Measurements from ENCODE around the gene MRPS33.
A peak's percentile ranks its signal among the peaks of the same experiment; 100 is the strongest.
"Not testable (repeated sequence)": the region's sequence is repeated elsewhere in the genome, so short reads cannot be mapped to it uniquely, and the experiment has no call there.

Gene MRPS33
- total RNA-seq: 28.4 to 36.0 reads per million in 2 experiments

GRCh38 chr7:141014524-141015395, at the start of gene MRPS33:
Gene MRPS33 (minus strand): TSS chr7:141014952. CDS start chr7:141010633, 4,319 bp downstream.
- peak; percentile 93 for DNase-seq (ENCODE audit: low read depth)

GRCh38 chr7:141057788-141058187, 43.0 kb upstream of the MRPS33 start:
- DNase-seq (ENCODE audit: low read depth): no peak

- DNase-seq (ENCODE audit: low read depth): no peak
Measured at GRCh38 chr7:141055146-141055545, 40.4 kb upstream of the MRPS33 start.

- peak; percentile 38 for DNase-seq (ENCODE audit: low read depth)
Measured at GRCh38 chr7:141053626-141054025, 38.9 kb upstream of the MRPS33 start.

GRCh38 chr7:141045842-141046620, 31.3 kb upstream of the MRPS33 start:
- no peak for DNase-seq (ENCODE audit: low read depth)

GRCh38 chr7:141045126-141045841, 30.5 kb upstream of the MRPS33 start:
- DNase-seq (ENCODE audit: low read depth): no peak

- no peak for DNase-seq (ENCODE audit: low read depth)
Measured at GRCh38 chr7:141043616-141044015, 28.9 kb upstream of the MRPS33 start.

- no peak for DNase-seq (ENCODE audit: low read depth)
Measured at GRCh38 chr7:141042222-141043193, 27.8 kb upstream of the MRPS33 start.

- no peak for DNase-seq (ENCODE audit: low read depth)
Measured at GRCh38 chr7:141039376-141039775, 24.6 kb upstream of the MRPS33 start.

- not testable (repeated sequence) for DNase-seq (ENCODE audit: low read depth)
Measured at GRCh38 chr7:141038100-141038499, 23.3 kb upstream of the MRPS33 start.

- DNase-seq (ENCODE audit: low read depth): not testable (repeated sequence)
Measured at GRCh38 chr7:141032539-141033323, 18.0 kb upstream of the MRPS33 start.

GRCh38 chr7:141028767-141029166, 14.0 kb upstream of the MRPS33 start:
- no peak for DNase-seq (ENCODE audit: low read depth)

GRCh38 chr7:141027043-141027442, 12.3 kb upstream of the MRPS33 start:
- no peak for DNase-seq (ENCODE audit: low read depth)

GRCh38 chr7:141024668-141025067, 9.9 kb upstream of the MRPS33 start:
- no peak for DNase-seq (ENCODE audit: low read depth)

GRCh38 chr7:141023295-141023694, 8.5 kb upstream of the MRPS33 start:
- DNase-seq (ENCODE audit: low read depth): no peak

GRCh38 chr7:141017555-141017954, 2.8 kb upstream of the MRPS33 start:
- DNase-seq (ENCODE audit: low read depth): no peak

- DNase-seq (ENCODE audit: low read depth): no peak
Measured at GRCh38 chr7:141016349-141016748, 1.6 kb upstream of the MRPS33 start.

- DNase-seq (ENCODE audit: low read depth): no peak
Measured at GRCh38 chr7:141014125-141014523, 628 bp downstream of the MRPS33 start.

- no peak for DNase-seq (ENCODE audit: low read depth)
Measured at GRCh38 chr7:141013345-141013715, 1.4 kb downstream of the MRPS33 start.

GRCh38 chr7:141012696-141013344, 1.9 kb downstream of the MRPS33 start:
- no peak for DNase-seq (ENCODE audit: low read depth)

Data from T follicular helper cell (primary cell).